Activated naive CD4-positive, alpha-beta T cell treated with Interleukin-2 at 50 U/mL for 16 hours (primary cell): ENCODE results near the gene PRSS1.

Source experiments
- DNase-seq: peaks from one replicate; pipeline ENCODE4 v3.0.0-alpha.2; 2020

The PRSS1 gene

GRCh38 chr7:142795339-142795863, 46.1 kb downstream of the PRSS1 start:
- peak; percentile 59 for DNase-seq

DNA sequence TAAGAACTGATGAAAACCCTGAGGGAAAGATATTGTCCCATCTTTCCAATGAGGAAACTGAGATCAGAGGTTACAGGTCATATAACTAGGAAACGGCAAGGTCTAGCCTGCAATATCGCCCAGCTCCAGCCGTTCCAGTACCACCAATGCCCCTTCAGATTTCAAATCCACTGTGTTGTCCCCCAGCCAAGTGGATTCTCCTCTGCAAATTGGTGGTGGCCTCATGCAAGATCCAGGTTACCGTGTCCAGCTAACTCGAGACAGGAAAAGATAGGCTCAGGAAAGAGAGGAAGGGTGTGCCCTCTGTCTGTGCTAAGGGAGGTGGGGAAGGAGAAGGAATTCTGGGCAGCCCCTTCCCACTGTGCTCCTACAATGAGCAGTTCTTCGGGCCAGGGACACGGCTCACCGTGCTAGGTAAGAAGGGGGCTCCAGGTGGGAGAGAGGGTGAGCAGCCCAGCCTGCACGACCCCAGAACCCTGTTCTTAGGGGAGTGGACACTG, 46.8 kb downstream of the PRSS1 start:
- DNase-seq: no peak

DNA sequence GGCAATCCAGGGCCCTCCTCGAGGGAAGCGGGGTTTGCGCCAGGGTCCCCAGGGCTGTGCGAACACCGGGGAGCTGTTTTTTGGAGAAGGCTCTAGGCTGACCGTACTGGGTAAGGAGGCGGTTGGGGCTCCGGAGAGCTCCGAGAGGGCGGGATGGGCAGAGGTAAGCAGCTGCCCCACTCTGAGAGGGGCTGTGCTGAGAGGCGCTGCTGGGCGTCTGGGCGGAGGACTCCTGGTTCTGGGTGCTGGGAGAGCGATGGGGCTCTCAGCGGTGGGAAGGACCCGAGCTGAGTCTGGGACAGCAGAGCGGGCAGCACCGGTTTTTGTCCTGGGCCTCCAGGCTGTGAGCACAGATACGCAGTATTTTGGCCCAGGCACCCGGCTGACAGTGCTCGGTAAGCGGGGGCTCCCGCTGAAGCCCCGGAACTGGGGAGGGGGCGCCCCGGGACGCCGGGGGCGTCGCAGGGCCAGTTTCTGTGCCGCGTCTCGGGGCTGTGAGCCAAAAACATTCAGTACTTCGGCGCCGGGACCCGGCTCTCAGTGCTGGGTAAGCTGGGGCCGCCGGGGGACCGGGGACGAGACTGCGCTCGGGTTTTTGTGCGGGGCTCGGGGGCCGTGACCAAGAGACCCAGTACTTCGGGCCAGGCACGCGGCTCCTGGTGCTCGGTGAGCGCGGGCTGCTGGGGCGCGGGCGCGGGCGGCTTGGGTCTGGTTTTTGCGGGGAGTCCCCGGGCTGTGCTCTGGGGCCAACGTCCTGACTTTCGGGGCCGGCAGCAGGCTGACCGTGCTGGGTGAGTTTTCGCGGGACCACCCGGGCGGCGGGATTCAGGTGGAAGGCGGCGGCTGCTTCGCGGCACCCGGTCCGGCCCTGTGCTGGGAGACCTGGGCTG, 47.5 kb downstream of the PRSS1 start:
- DNase-seq: no peak

DNA sequence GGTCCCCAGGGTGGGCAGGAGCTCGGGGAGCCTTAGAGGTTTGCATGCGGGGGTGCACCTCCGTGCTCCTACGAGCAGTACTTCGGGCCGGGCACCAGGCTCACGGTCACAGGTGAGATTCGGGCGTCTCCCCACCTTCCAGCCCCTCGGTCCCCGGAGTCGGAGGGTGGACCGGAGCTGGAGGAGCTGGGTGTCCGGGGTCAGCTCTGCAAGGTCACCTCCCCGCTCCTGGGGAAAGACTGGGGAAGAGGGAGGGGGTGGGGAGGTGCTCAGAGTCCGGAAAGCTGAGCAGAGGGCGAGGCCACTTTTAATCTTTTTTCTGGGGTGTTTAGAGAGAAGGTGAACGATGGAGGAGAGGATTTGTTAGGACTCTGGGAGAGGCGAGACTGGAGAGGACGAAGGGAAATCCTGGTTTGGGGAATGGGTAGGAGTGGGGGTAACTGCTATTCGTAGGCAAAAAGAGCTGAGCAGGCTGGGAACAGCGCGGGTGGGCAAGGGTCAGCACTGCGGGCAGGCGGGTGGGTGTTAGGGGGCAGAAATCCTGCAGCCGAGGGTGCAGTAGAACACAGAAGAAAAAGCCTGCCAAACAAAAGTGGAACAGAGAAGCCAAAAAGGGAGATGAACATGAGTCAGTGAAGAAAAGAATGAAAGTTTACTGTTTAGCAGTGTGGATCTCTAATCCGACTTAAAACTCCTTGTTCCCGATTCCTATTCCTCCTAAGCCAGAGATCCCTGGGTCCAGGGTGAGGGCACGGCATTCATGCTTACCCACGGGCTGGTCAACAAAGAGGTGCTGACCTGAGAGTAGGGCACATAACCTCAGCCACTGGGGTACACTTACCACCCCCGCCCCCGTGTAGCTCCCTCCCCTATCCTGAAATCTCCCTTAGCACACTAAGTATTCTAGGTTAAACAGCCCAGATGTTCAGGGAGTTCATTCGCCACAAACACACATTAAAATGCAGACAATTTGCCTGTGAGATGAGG, 48.4 kb downstream of the PRSS1 start:
- no peak for DNase-seq

DNA sequence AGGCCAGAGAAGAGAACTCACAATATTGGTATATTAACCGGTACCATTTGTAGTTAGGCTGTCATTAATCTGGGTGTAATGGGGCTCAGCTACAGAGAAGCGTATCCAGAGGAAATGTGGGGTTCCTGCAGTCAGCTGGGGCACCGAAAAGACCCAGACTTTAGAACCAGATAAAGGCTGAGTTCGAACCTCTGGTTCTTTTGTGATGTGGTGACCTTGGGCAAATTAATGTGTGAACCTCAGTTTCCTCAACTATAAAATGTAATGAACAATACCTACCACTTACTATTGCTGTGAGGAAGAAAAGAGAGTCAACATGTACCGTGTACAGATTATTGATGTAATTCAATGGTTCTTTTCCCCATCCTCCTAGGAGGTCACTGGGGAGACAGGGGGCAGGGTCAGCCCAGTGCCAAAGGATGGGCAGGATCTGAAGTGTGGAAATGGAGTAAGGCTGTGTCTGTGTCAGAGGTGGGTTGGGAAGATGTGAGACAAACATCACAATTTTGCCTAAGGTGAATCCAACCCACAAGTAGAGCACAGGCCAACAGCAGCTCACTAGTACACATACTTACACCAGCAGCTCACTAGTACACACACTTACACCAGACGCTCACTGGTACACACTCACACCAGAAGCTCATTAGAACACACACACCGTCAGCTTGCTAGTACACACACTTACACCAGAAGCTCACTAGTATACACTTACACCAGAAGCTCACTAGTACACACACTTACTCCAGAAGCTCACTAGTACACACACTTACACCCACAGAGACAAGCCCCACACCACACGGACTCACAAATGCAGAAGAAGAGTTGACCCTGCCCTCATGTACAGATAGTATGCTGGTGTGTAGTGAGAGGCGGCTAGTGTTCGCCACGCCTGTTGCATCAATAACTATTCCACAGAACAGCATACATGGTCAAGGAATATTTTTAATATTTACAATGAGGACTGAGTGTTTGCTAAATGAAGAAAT, 49.5 kb downstream of the PRSS1 start:
- no peak for DNase-seq

DNA sequence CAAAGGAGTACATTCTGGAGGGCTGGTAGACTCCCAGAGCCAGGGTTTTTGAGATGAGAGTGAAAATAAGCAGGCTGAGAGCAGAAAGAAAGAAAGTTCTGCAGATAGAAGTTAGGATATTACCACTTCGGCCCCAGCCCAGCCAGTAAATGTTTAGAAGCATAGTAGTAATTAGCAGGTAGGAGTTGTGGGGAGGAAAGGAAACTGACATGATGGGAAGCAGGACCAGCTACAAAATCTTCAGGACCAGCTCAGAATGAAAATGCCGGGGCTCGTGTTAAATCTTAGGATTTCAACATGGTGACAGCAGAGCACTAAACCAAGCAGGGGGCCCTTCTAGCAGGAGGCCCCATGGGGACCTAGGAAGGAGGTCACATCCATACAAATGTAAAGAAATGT, 50.2 kb downstream of the PRSS1 start:
- DNase-seq: no peak

DNA sequence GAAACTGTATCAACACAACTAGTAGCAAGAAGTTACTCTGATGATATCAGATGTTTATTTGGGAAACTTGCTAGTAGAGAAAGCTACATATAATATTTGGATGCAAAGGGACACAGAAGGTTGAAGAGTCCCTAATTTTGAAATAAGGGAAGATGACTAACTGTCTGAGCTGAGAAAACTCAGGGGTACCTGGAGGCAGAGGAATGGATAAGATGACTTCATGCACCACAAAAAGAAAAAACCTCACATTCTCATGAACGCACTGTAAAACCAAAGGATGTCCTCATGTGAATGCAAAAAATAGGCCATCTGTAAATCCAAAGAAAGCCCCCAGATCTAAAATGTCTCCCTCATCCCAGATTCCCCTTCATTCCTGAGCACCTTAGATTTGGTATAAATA, 50.8 kb downstream of the PRSS1 start:
- DNase-seq: no peak

DNA sequence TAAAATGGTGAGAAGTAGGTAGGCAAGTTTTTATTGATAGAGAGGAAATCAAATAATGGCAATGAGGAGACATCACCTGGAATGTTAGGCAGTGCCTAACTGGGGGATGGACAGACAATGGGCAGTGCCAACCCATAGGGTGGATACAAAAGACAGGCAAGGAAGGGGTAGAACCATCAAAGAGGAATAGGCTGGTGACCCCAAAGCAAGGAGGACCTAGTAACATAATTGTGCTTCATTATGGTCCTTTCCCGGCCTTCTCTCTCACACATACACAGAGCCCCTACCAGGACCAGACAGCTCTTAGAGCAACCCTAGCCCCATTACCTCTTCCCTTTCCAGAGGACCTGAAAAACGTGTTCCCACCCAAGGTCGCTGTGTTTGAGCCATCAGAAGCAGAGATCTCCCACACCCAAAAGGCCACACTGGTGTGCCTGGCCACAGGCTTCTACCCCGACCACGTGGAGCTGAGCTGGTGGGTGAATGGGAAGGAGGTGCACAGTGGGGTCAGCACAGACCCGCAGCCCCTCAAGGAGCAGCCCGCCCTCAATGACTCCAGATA, 51.5 kb downstream of the PRSS1 start:
- DNase-seq: no peak

DNA sequence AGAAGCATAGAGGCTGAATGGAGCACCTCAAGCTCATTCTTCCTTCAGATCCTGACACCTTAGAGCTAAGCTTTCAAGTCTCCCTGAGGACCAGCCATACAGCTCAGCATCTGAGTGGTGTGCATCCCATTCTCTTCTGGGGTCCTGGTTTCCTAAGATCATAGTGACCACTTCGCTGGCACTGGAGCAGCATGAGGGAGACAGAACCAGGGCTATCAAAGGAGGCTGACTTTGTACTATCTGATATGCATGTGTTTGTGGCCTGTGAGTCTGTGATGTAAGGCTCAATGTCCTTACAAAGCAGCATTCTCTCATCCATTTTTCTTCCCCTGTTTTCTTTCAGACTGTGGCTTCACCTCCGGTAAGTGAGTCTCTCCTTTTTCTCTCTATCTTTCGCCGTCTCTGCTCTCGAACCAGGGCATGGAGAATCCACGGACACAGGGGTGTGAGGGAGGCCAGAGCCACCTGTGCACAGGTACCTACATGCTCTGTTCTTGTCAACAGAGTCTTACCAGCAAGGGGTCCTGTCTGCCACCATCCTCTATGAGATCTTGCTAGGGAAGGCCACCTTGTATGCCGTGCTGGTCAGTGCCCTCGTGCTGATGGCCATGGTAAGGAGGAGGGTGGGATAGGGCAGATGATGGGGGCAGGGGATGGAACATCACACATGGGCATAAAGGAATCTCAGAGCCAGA, 52.5 kb downstream of the PRSS1 start:
- no peak for DNase-seq

DNA sequence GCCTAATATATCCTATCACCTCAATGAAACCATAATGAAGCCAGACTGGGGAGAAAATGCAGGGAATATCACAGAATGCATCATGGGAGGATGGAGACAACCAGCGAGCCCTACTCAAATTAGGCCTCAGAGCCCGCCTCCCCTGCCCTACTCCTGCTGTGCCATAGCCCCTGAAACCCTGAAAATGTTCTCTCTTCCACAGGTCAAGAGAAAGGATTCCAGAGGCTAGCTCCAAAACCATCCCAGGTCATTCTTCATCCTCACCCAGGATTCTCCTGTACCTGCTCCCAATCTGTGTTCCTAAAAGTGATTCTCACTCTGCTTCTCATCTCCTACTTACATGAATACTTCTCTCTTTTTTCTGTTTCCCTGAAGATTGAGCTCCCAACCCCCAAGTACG, 53.0 kb downstream of the PRSS1 start:
- DNase-seq: no peak
